Measurements from ENCODE around the gene LACRT.

DNA sequence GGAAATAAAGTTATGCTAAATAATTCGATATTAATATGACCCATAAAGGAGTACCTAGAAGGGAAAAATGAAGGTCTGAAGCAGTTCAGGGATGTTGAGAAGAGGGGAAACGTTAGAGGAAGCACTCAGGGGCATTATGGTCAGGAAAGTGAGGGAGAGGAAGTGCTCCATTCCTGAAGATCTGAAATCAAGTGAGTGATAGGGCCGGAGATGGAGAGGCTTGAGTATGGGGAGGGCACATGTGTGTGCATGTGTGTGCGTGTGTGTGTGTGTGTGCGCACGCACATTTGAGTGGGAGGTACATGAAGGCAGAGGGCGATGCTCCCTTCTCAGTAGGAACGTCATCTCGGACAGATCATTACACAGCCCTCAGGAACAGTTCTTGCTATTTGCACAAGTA, 18.3 kb upstream of the LACRT start:
- TF ChIP-seq, protein P1, sequence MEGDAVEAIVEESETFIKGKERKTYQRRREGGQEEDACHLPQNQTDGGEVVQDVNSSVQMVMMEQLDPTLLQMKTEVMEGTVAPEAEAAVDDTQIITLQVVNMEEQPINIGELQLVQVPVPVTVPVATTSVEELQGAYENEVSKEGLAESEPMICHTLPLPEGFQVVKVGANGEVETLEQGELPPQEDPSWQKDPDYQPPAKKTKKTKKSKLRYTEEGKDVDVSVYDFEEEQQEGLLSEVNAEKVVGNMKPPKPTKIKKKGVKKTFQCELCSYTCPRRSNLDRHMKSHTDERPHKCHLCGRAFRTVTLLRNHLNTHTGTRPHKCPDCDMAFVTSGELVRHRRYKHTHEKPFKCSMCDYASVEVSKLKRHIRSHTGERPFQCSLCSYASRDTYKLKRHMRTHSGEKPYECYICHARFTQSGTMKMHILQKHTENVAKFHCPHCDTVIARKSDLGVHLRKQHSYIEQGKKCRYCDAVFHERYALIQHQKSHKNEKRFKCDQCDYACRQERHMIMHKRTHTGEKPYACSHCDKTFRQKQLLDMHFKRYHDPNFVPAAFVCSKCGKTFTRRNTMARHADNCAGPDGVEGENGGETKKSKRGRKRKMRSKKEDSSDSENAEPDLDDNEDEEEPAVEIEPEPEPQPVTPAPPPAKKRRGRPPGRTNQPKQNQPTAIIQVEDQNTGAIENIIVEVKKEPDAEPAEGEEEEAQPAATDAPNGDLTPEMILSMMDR (IDR thresholded peaks at IDR 0.05): no peak
- TF ChIP-seq POLR2A (IDR thresholded peaks at IDR 0.05): no peak

Data from body of pancreas (tissue), 4 donors.